Sigmoid colon (tissue), 7 donors: Measurements from ENCODE around the gene RMDN2. TPM values are rescaled to one million over a fixed set of nuclear protein-coding genes. Genes with fewer than 3 reads are reported as not detected.

Experiments used
- DNase-seq: peaks from one replicate; pipeline ENCODE4 v3.0.0-alpha.2; 2019
- H3K27ac ChIP-seq, 4 donors: fragments of 200-600 bp; sonication (generic); one replicate each; pipeline ENCODE4 v1.5.1; 2016 to 2019; ENCODE audit warnings: mild to moderate bottlenecking in 1 of 4
- H3K27me3 ChIP-seq, 3 donors: fragments of 200-600 bp; sonication (generic); one replicate each; pipeline ENCODE4 v1.5.1; 2019; ENCODE audit warnings: mild to moderate bottlenecking in 1 of 3
- H3K36me3 ChIP-seq, 4 donors: fragments of 200-600 bp; sonication (generic); one replicate each; pipeline ENCODE4 v1.5.1; 2016 to 2019
- H3K4me1 ChIP-seq, 4 donors: fragments of 200-600 bp; sonication (generic); one replicate each; pipeline ENCODE4 v1.5.1; 2017 to 2019
- H3K4me3 ChIP-seq, 4 donors: fragments of 200-600 bp; sonication (generic); one replicate each; pipeline ENCODE4 v1.5.1; 2017 to 2019; ENCODE audit warnings: mild to moderate bottlenecking in 2 of 4, moderate library complexity in 1 of 4
- H3K9me3 ChIP-seq, 4 donors: fragments of 200-600 bp in 3 of 4; sonication (generic) in 3 of 4; one replicate each; pipeline versions ENCODE4 v1.5.1 to v1.6.1; 2013 to 2019
- EP300 ChIP-seq, 4 donors: sonication (generic); formaldehyde crosslinking; IDR thresholded peaks; one replicate each; pipeline ENCODE4 v1.6.1; 2017; ENCODE audit warnings: antibody characterized with exemption in 4 of 4
- POLR2A ChIP-seq, 2 donors: fragments of 450-650 bp; IDR thresholded peaks; one replicate each; pipeline ENCODE4 v1.6.1; 2016; ENCODE audit warnings: antibody characterized with exemption in 2 of 2, mild to moderate bottlenecking in 2 of 2, moderate library complexity in 2 of 2
- POLR2AphosphoS5 ChIP-seq, 4 donors: sonication (generic); formaldehyde crosslinking; IDR thresholded peaks; one replicate each; pipeline ENCODE4 v1.6.1; 2017; ENCODE audit warnings: antibody characterized with exemption in 4 of 4
- WGBS, 2 donors: extraction: QIAGEN DNeasy Blood & Tissue Kit; methylation state at CpG; one replicate each; pipeline ENCODE4 v1.1.7; 2013; 5-methylcytosine and 5-hydroxymethylcytosine counted together
- intact Hi-C: fragments of 100-400 bp; cut with DNase I; formaldehyde crosslinking; loops from one replicate; pipeline ENCODE4 v1.15.1; 2023
- polyA plus RNA-seq, 3 donors: library from polyadenylated mRNA; stranded (reverse); fragments of 200-250 nt; gene quantifications; one replicate each; pipeline ENCODE4 v1.2.3, GENCODE V29; 2013
- total RNA-seq, 4 donors: library from RNA; depleted of rRNA; stranded (reverse); fragments of >200 nt; gene quantifications; one replicate each; pipeline ENCODE4 v1.1.0, GENCODE V29; 2016
- TF ChIP-seq, protein P1 (sequence below), 4 experiments: fragments of 450-650 bp in 3 of 4; fragments of 200-600 bp in 1 of 4; IDR thresholded peaks; one replicate each; pipeline ENCODE4 v1.5.1; 2016 to 2019; ENCODE audit warnings: antibody characterized with exemption in 4 of 4, mild to moderate bottlenecking in 3 of 4, moderate library complexity in 2 of 4
- donor health status: healthy with polysubstance abuse.
- donor health status: Bipolar disorder and iron deficiency.
- donor health status: healthy.

The RMDN2 gene, protein sequence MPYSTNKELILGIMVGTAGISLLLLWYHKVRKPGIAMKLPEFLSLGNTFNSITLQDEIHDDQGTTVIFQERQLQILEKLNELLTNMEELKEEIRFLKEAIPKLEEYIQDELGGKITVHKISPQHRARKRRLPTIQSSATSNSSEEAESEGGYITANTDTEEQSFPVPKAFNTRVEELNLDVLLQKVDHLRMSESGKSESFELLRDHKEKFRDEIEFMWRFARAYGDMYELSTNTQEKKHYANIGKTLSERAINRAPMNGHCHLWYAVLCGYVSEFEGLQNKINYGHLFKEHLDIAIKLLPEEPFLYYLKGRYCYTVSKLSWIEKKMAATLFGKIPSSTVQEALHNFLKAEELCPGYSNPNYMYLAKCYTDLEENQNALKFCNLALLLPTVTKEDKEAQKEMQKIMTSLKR
- total RNA-seq (10 to 100 TPM in 2 of 4 donors, 1 to 10 TPM in 2; 4.5 to 13.0 (median 9.6) TPM), polyA plus RNA-seq (10 to 100 TPM in 1 of 3 donors, 1 to 10 TPM in 2; 4.2 to 15.6 (median 8.3) TPM)

DNA sequence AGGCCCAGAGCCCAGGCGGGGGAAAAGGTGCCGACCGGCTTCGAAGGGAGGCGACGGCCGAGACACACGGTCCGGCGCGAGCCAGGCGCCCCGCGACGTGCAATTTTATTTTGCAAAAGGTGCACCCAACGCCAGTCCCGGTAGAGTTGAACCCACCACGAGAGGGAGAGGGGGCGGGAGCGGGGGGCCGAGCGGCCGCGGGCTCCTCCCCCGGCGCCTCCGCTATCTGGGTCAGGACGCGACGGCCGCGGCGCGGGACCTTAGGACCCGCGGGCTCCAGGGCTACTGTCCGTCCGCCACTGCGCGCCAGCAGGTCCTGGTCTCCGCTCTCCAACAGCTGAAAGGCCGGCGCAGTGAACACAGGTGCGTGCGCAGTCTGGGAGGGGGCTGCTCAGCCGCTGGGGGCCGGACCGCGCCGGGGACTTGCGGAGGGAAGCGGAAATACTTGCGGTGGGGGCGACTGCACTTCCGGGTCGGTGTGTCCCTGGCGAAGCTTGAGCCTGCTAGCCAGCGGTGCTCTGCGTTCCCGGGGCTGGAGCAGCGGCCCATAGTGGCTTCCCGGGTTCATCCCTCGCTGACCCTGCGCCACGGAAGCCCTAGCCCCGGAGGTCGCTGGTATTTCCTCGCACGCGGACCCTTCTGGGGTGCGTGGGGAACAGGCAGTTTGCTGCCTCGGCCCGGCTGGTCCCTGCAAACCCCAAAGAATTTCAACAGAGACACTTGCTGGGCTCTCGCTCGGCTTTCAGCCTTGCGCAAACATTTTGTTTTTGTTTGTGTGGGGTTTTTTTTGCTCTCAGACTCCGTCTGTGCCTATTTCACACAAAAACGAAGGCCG lies at the start of gene RMDN2:
Gene RMDN2, plus strand, starts transcription at position 225 of the 835 bp plus-strand sequence. CDS start 3,991 bp downstream, outside the sequence.
- no peaks in the 10 kb centered on the region for H3K36me3 ChIP-seq
- DNase-seq = peak; percentile 96
- H3K4me1 ChIP-seq = peaks cover 0 to 17% (median 7%) of the 10 kb centered on the region in 4 donors
- 0 to 1% methylated on average over 79 of the region's 79 CpGs for whole genome bisulfite sequencing, 2 donors
- H3K27ac ChIP-seq = peak within 1 kb of the TSS; percentile 86 to 93 (median 92)
- TF ChIP-seq POLR2A (IDR thresholded peaks at IDR 0.05) (peak; percentile 71 to 85), POLR2AphosphoS5 (IDR thresholded peaks at IDR 0.05) (peak; percentile 77 to 89 (median 88))
- TF ChIP-seq, protein P1, sequence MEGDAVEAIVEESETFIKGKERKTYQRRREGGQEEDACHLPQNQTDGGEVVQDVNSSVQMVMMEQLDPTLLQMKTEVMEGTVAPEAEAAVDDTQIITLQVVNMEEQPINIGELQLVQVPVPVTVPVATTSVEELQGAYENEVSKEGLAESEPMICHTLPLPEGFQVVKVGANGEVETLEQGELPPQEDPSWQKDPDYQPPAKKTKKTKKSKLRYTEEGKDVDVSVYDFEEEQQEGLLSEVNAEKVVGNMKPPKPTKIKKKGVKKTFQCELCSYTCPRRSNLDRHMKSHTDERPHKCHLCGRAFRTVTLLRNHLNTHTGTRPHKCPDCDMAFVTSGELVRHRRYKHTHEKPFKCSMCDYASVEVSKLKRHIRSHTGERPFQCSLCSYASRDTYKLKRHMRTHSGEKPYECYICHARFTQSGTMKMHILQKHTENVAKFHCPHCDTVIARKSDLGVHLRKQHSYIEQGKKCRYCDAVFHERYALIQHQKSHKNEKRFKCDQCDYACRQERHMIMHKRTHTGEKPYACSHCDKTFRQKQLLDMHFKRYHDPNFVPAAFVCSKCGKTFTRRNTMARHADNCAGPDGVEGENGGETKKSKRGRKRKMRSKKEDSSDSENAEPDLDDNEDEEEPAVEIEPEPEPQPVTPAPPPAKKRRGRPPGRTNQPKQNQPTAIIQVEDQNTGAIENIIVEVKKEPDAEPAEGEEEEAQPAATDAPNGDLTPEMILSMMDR (IDR thresholded peaks at IDR 0.05) = no peak
- no peaks in the 10 kb centered on the region for H3K27me3 ChIP-seq
- intact Hi-C loops = no loop called here
- H3K9me3 ChIP-seq = no peaks in the 10 kb centered on the region
- H3K4me3 ChIP-seq = peak within 1 kb of the TSS; percentile 65 to 81 (median 76)

DNA sequence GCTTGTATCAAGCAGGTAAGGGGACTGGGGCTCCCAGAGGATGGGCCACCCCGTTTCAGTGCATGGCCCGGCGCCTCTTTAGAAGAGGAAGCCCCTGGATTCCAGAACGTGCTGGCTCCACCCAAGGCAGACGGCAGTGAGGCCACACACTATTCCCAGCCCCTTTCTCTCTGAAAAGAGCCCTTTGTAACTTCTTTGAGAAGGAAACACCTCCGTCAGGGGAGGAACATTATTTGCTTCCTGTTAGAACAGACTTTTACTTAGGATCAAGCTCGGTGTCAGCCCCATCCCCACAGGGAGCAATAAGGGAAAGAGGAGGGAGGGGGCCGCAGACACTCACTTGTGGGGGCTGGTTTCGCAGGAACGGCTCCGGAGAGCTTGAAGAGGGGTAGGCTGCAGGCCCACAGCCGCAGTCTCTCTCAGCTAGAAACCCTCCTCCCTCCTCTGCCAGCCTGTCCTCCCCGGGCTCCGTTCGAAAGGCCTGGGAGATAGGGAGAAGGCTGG lies 49.6 kb upstream of the RMDN2 start:
- no peak for TF ChIP-seq EP300 (IDR thresholded peaks at IDR 0.05)
- TF ChIP-seq POLR2A (IDR thresholded peaks at IDR 0.05) = no peak
- TF ChIP-seq POLR2AphosphoS5 (IDR thresholded peaks at IDR 0.05) = no peak
- TF ChIP-seq, protein P1 (IDR thresholded peaks at IDR 0.05) = no peak
- no peaks in the 10 kb centered on the region for H3K27me3 ChIP-seq
- WGBS, 2 donors = 18 to 46% methylated on average over 15 of the region's 15 CpGs
- H3K4me3 ChIP-seq = no peak overlapping the region
- peak overlapping the region; percentile 4 to 58 (median 26) for H3K27ac ChIP-seq
- intact Hi-C loops = loop anchor here (5.0 kb wide), 1 partner anchor 98 kb away; no protein-coding TSS in a partner anchor
- H3K36me3 ChIP-seq = no peaks in the 10 kb centered on the region
- no peaks in the 10 kb centered on the region for H3K9me3 ChIP-seq
- peaks cover 0 to 42% (median 37%) of the 10 kb centered on the region in 4 donors for H3K4me1 ChIP-seq
- DNase-seq = no peak

DNA sequence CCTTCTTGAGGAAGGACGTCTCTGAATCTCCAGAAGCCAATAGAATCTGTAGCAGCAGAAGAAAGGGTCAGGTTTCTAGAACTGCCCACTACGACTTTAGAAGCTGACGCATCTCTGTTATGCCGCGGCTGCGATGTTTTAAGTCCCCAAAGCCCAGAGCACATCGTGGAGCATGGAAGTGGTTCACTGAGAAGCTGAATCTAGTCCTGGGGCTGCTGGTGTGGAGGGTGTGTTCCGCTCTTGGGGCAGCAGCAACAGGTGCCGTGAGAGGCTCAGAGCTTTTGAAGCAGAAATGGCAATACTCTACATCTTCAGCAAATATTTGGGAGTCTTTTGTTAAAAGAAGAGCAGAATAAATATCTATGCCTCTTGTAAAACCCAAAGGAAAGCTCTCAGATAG lies 48.9 kb upstream of the RMDN2 start:
- H3K36me3 ChIP-seq = no peaks in the 10 kb centered on the region
- H3K4me1 ChIP-seq = peaks cover 0 to 35% (median 29%) of the 10 kb centered on the region in 4 donors
- WGBS, 2 donors = 85 to 89% methylated on average over 9 of the region's 9 CpGs
- no peak overlapping the region for H3K4me3 ChIP-seq
- no peak for DNase-seq
- TF ChIP-seq EP300 (IDR thresholded peaks at IDR 0.05) (no peak), POLR2A (IDR thresholded peaks at IDR 0.05) (no peak), POLR2AphosphoS5 (IDR thresholded peaks at IDR 0.05) (no peak)
- TF ChIP-seq, protein P1 (IDR thresholded peaks at IDR 0.05) = no peak
- intact Hi-C loops = loop anchor here (2.0 to 5.0 kb wide), 2 partner anchors 99 to 461 kb away; no protein-coding TSS in a partner anchor
- no peaks in the 10 kb centered on the region for H3K9me3 ChIP-seq
- H3K27me3 ChIP-seq = no peaks in the 10 kb centered on the region
- H3K27ac ChIP-seq = peak overlapping the region; percentile 4 to 58 (median 26)

DNA sequence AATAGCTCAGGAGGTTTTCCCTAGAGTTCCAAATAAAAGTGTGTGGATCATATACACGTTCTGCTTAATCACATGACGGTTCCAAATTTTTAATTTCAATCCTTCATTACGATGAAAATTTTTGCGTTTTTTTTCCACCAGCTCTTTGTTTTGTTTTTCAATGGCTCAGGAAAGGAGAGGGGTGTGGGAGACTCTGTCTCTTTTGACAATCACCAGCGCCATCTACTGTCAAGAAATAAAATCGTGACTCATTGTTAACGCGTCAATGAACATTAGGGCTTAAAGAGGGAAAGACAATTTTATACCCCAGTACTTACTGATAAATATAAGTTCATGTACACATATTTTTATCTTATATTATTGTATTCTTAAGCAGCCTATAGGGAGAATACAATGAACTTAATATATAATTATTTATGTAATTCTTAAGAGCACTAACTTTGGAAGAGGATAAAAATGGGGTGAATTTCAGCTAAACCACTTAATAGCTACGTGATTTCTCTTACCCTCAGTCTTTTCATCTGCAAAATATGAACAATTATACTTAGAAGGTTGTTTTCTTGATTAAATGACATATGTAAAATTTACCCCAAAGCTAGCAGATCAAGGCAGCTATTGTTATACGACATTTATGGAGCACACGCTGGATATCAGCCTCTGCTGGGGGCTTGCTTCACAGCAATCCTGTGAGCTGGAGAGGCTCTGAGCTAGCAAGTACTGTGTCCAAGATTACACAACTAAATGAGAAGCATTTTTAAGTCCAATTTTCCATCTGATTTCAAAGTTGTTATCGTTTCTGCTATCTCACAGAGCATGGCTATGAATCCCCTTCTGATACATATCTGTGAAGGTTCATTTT lies 47.4 kb upstream of the RMDN2 start:
- TF ChIP-seq, protein P1 (IDR thresholded peaks at IDR 0.05) = peak; percentile 62 to 81 (median 74)
- no peak for TF ChIP-seq POLR2AphosphoS5 (IDR thresholded peaks at IDR 0.05)
- TF ChIP-seq POLR2A (IDR thresholded peaks at IDR 0.05) = no peak
- no peak for TF ChIP-seq EP300 (IDR thresholded peaks at IDR 0.05)
- H3K4me3 ChIP-seq = no peak overlapping the region
- intact Hi-C loops = loop anchor here (1.0 to 5.0 kb wide), 3 partner anchors 100 to 481 kb away; no protein-coding TSS in a partner anchor
- DNase-seq = no peak
- WGBS, 2 donors = 26 to 31% methylated on average over 12 of the region's 12 CpGs
- H3K27me3 ChIP-seq = no peaks in the 10 kb centered on the region
- H3K27ac ChIP-seq = peak overlapping the region in 2 of 4 donors; percentile 4 to 58
- H3K9me3 ChIP-seq = no peaks in the 10 kb centered on the region
- H3K4me1 ChIP-seq = peaks cover 0 to 21% (median 15%) of the 10 kb centered on the region in 4 donors
- no peaks in the 10 kb centered on the region for H3K36me3 ChIP-seq
